ENCODE results near the gene SMC3.

- no peak for TF ChIP-seq CTCF (IDR thresholded peaks at IDR 0.05)
- no peak for TF ChIP-seq POLR2A (IDR thresholded peaks at IDR 0.05)
Measured at GRCh38 chr10:110576220-110576619, 8.7 kb downstream of the SMC3 start.

Measured in esophagus squamous epithelium (tissue), 4 donors.